PC-3 (cell line): Measurements from ENCODE around the gene SLC1A7. TPM values are rescaled to one million over a fixed set of nuclear protein-coding genes. Genes with fewer than 3 reads are reported as not detected.

Experiments used
- ATAC-seq: fragments of 200-7000 bp; cut with Tn5 transposase; 2 replicates; pipeline ENCODE4 v1.9.1; 2020; ENCODE audit warnings: mild to moderate bottlenecking, moderate library complexity
- BruUV-seq: library from RNA; stranded (reverse); fragments of 400-500 nt; replicated peaks from 2 replicates; lab custom pipeline; 2021; lab: Mats Ljungman, UMichigan
- CTCF ChIA-PET: fragments of 300-600 bp; sonication (Branson Sonifier 250); formaldehyde crosslinking; loops from one replicate; lab custom pipeline; 2022; ENCODE audit warnings: antibody characterized with exemption; lab: Charles Lee
- POLR2A ChIA-PET: fragments of 300-600 bp; sonication (Branson Sonifier 250); formaldehyde crosslinking; loops from one replicate; lab custom pipeline; 2022; ENCODE audit warnings: antibody characterized with exemption; ENCODE audit not compliant: unreplicated experiment; lab: Charles Lee
- DNase-seq: peaks from one replicate; pipeline ENCODE4 v3.0.0-alpha.2; 2015
- H2AFZ ChIP-seq: fragments of 300-600 bp; sonication (generic); 2 replicates; pipeline ENCODE4 v1.6.0; 2016; ENCODE audit warnings: antibody characterized with exemption, low read length
- H3F3A ChIP-seq: fragments of 300-600 bp; sonication (generic); one replicate; pipeline ENCODE4 v1.6.0; 2017; ENCODE audit warnings: antibody characterized with exemption, low read length, control low read depth, mild to moderate bottlenecking; ENCODE audit not compliant: unreplicated experiment
- H3K27ac ChIP-seq: fragments of 300-600 bp; sonication (generic); 2 replicates; pipeline ENCODE4 v1.5.1; 2016; ENCODE audit warnings: mild to moderate bottlenecking, low read length
- H3K27me3 ChIP-seq: fragments of 300-600 bp; sonication (generic); 2 replicates; pipeline ENCODE4 v1.6.1; 2016; ENCODE audit warnings: low read length, mixed read lengths
- H3K36me3 ChIP-seq: fragments of 300-600 bp; sonication (generic); 2 replicates; pipeline ENCODE4 v1.6.1; 2016; ENCODE audit warnings: low read depth, mixed run types, low read length, mixed read lengths
- H3K4me1 ChIP-seq: fragments of 300-600 bp; sonication (generic); 2 replicates; pipeline ENCODE4 v1.5.1; 2016; ENCODE audit warnings: low read length; ENCODE audit not compliant: insufficient read depth
- H3K4me2 ChIP-seq: fragments of 300-600 bp; sonication (generic); 2 replicates; pipeline ENCODE4 v1.6.0; 2016; ENCODE audit warnings: low read length
- H3K4me3 ChIP-seq: fragments of 300-600 bp; sonication (generic); 2 replicates; pipeline ENCODE4 v1.5.1; 2016; ENCODE audit warnings: mild to moderate bottlenecking, low read length, mixed read lengths
- H3K79me2 ChIP-seq: fragments of 300-600 bp; sonication (generic); 2 replicates; pipeline ENCODE4 v1.6.1; 2017; ENCODE audit warnings: low read length, mixed read lengths
- H3K9ac ChIP-seq: fragments of 300-600 bp; sonication (generic); 2 replicates; pipeline ENCODE4 v1.6.0; 2016; ENCODE audit warnings: mild to moderate bottlenecking, low read length
- H3K9me2 ChIP-seq: fragments of 300-600 bp; sonication (generic); replicated peaks from 2 replicates; pipeline ENCODE4 v1.6.1; 2016; ENCODE audit warnings: mixed run types, low read length, mixed read lengths
- H3K9me3 ChIP-seq: fragments of 300-600 bp; sonication (generic); 2 replicates; pipeline ENCODE4 v1.6.1; 2016; ENCODE audit warnings: low read length, mixed read lengths
- H4K20me1 ChIP-seq: fragments of 300-600 bp; sonication (generic); 2 replicates; pipeline ENCODE4 v1.6.1; 2016; ENCODE audit warnings: low read length, mixed read lengths
- CTCF ChIP-seq: fragments of 300-600 bp; sonication (generic); conservative IDR thresholded peaks from 2 replicates; pipeline ENCODE4 v1.5.1; 2017; ENCODE audit warnings: antibody characterized with exemption, low read depth, mild to moderate bottlenecking, low read length
- EZH2 ChIP-seq: fragments of 300-600 bp; sonication (generic); IDR thresholded peaks from one replicate; pipeline ENCODE4 v1.6.1; 2017; ENCODE audit warnings: antibody characterized with exemption, mild to moderate bottlenecking, low read length; ENCODE audit not compliant: unreplicated experiment
- EZH2phosphoT487 ChIP-seq: fragments of 300-600 bp; sonication (generic); IDR thresholded peaks from 2 replicates; pipeline ENCODE4 v1.6.1; 2018; ENCODE audit warnings: mild to moderate bottlenecking, antibody characterized with exemption, low read length, borderline replicate concordance
- intact Hi-C: fragments of 100-400 bp; cut with micrococcal nuclease; formaldehyde crosslinking; loops from 2 replicates; pipeline ENCODE4 v1.9.0; 2023
- total RNA-seq: library from RNA; depleted of rRNA; stranded (reverse); fragments of >200 nt; gene quantifications from 2 replicates; pipeline ENCODE4 v1.2.3, GENCODE V29; 2014

The SLC1A7 gene
- total RNA-seq, 1 experiment from 2014 or later: 0.26 TPM

DNA sequence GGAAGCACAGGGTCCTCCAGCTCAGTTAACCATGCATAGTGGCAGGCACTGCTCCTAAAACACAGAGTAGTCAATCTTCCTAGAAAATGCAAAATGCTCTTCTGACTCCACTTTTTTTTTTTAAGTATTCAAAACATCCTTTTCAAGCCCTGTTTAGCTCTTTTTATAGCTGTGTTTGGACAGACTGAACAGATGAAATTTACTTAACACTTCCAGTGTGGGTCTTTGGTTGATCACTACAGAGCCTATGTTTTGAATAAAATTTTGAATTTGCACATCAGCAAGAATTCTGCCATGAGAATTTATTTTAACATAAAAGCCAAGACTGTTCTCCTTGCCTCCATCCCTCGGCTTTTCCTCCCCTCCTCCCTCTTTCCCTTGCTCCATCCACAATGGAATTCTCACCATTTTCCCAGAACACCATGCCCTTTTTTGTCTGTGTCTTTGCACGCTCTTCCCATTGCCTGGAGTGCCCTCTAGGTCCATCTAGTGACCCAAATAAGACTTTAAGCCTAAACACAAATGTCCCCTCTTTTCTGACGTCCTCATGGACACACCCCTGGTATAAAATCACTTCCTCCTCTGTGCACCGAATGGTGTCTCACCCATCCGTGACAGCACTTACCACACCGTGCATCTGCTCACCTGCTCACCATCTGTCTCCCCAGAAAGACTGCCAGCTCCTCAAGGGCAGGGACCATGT is 30.1 kb upstream of the SLC1A7 start:
- intact Hi-C loops: loop anchor here (10.0 kb wide), 1 partner anchor 1118 kb away; the partner anchor contains the start of genes BTF3L4 and TXNDC12
- Histone ChIP-seq H3K36me3 (no peaks in the 10 kb centered on the region), H3K4me1 (peaks cover 31% of the 10 kb centered on the region), H3K27ac (no peak overlapping the region), H3K9me3 (no peaks in the 10 kb centered on the region), H3K27me3 (no peaks in the 10 kb centered on the region), H3F3A (no peaks in the 10 kb centered on the region), H3K4me2 (0 out of 2 replicates have a peak overlapping the region, but pooled peaks have one; percentile 26), H3K4me3 (no peak overlapping the region), H3K79me2 (no peaks in the 10 kb centered on the region), H3K9me2 (no peaks in the 10 kb centered on the region), H3K9ac (no peak overlapping the region), H4K20me1 (no peaks in the 10 kb centered on the region), H2AFZ (peak overlapping the region; percentile 70)
- no peak for TF ChIP-seq EZH2
- TF ChIP-seq CTCF: peak; percentile 51; the same call in 1 of the 2 replicates
- DNase-seq: peak; percentile 52
- ChIA-PET CTCF (interaction anchor here (0.7 kb wide), 1 partner anchor 339 kb away, joined by 3 read pairs; no protein-coding TSS in a partner anchor), POLR2A (no interaction called here)
- ATAC-seq: peak; percentile 35
- BruUV-seq: no TSS peak

DNA sequence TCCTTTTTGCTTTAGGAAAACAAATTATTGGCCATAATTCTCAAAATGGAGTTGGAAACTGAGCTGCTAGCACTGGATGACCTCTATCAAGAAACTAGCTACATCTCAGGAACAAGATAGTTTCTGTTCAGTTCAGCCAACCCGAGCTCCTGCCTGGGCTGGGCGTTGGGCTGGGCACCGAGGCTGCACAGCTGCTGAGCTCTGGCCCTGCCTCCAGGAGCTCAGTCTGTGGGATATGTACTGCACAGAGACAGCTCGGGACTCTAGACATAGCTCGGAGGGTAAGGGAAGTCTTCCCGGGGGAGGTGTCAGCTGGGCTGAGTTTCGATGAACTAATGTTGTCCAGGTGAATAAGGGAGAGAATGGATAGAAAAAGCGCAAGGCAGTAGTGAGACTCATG is 24.5 kb upstream of the SLC1A7 start:
- DNase-seq (no peak), ATAC-seq (no peak)
- Histone ChIP-seq H3K4me1 (no peaks in the 10 kb centered on the region), H3K4me3 (no peak overlapping the region), H3K27me3 (no peaks in the 10 kb centered on the region), H3K36me3 (no peaks in the 10 kb centered on the region), H3K9ac (no peak overlapping the region), H2AFZ (no peak overlapping the region), H3K27ac (no peak overlapping the region), H3F3A (no peaks in the 10 kb centered on the region), H3K9me3 (no peaks in the 10 kb centered on the region), H3K79me2 (no peaks in the 10 kb centered on the region), H3K4me2 (no peak overlapping the region), H3K9me2 (no peaks in the 10 kb centered on the region), H4K20me1 (no peaks in the 10 kb centered on the region)
- no peak for TF ChIP-seq CTCF
- TF ChIP-seq EZH2phosphoT487: no peak
- no peak for TF ChIP-seq EZH2
- CTCF ChIA-PET: no interaction called here
- POLR2A ChIA-PET: no interaction called here
- BruUV-seq: no TSS peak
- intact Hi-C loops: no loop called here

DNA sequence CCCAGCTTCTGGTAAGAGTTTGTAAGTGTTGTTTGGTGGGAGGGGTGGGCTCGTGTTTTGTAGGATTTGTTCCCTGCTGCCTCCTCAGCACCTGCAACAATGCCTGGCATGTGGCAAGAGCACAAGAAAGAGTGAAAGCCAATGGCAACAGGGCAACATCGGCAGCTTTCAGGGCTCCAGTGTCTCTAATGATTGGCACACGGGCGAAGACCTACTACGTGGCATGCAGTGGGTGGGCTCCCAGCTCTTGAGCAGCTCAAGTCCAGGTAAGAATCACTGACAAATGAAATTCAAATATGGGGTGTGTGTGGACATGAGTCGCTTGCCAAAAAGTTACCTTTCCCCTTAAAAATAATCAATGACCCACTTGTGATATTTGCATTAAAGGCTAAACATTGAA is 23.9 kb upstream of the SLC1A7 start:
- Histone ChIP-seq H3K9me3 (no peaks in the 10 kb centered on the region), H3K79me2 (no peaks in the 10 kb centered on the region), H3K4me2 (no peak overlapping the region), H3K36me3 (no peaks in the 10 kb centered on the region), H3K9me2 (no peaks in the 10 kb centered on the region), H3K9ac (no peak overlapping the region), H3F3A (no peaks in the 10 kb centered on the region), H3K4me3 (no peak overlapping the region), H3K4me1 (no peaks in the 10 kb centered on the region), H2AFZ (no peak overlapping the region), H4K20me1 (no peaks in the 10 kb centered on the region), H3K27me3 (no peaks in the 10 kb centered on the region), H3K27ac (no peak overlapping the region)
- ATAC-seq: no peak
- no peak for DNase-seq
- CTCF ChIA-PET: no interaction called here
- POLR2A ChIA-PET: no interaction called here
- no peak for TF ChIP-seq EZH2phosphoT487
- TF ChIP-seq EZH2: no peak
- no peak for TF ChIP-seq CTCF
- intact Hi-C loops: no loop called here
- no TSS peak for BruUV-seq
